Superior temporal gyrus (tissue), 1 donor: ENCODE data around the gene RPEL1.

Experiments
- DNase-seq: peaks from one replicate; pipeline ENCODE4 v3.0.0-alpha.2; 2016; ENCODE audit errors: extremely low spot score

RPEL1 gene

GRCh38 chr10:103280031-103280430 lies 34.3 kb downstream of the RPEL1 start:
- no peak for DNase-seq

GRCh38 chr10:103280506-103280905 lies 34.8 kb downstream of the RPEL1 start:
- DNase-seq: no peak

GRCh38 chr10:103281753-103282152 lies 36.1 kb downstream of the RPEL1 start:
- DNase-seq: peak; percentile 70

- DNase-seq: no peak
These were observed 37.3 kb downstream of the RPEL1 start for GRCh38 chr10:103282961-103283360.

- DNase-seq: no peak
These were observed 38.5 kb downstream of the RPEL1 start for GRCh38 chr10:103284170-103284569.

- DNase-seq: no peak
These were observed 42.3 kb downstream of the RPEL1 start for GRCh38 chr10:103287992-103288391.

- DNase-seq: no peak
These were observed 45.9 kb downstream of the RPEL1 start for GRCh38 chr10:103291588-103291987.

GRCh38 chr10:103295374-103296015 lies 49.8 kb downstream of the RPEL1 start:
- DNase-seq: no peak
